ENCODE results near the gene FOSL2. TPM values are rescaled to one million over a fixed set of nuclear protein-coding genes. Genes with fewer than 3 reads are reported as not detected.

FOSL2 gene
- total RNA-seq, 1 experiment from 2014 or later, result 44.7 TPM

GRCh38 chr2:28427741-28428415 is 35.2 kb downstream of the FOSL2 start:
- no peaks in the 10 kb centered on the region for H3K36me3 ChIP-seq
- no peaks in the 10 kb centered on the region for H3K27me3 ChIP-seq (replicated peaks)
- H3K4me1 ChIP-seq (replicated peaks), result peaks cover 16% of the 10 kb centered on the region
- H3K4me3 ChIP-seq, result no peak overlapping the region
- H3K9me3 ChIP-seq (replicated peaks), result 0 out of 2 replicates have a peak, but pooled peaks cover under 1% of the 10 kb centered on the region
- peak overlapping the region; percentile 25; the same call in 1 of the 2 replicates for H3K27ac ChIP-seq
- no peak for DNase-seq (ENCODE audit: low read depth in 1 of 2, low spot score in 2 of 2)

GRCh38 chr2:28428486-28428885 is 35.8 kb downstream of the FOSL2 start:
- no peaks in the 10 kb centered on the region for H3K36me3 ChIP-seq
- 0 out of 2 replicates have a peak, but pooled peaks cover 6% of the 10 kb centered on the region for H3K9me3 ChIP-seq (replicated peaks)
- H3K27me3 ChIP-seq (replicated peaks), result no peaks in the 10 kb centered on the region
- peaks cover 16% of the 10 kb centered on the region for H3K4me1 ChIP-seq (replicated peaks)
- H3K4me3 ChIP-seq, result no peak overlapping the region
- no peak for DNase-seq (ENCODE audit: low read depth in 1 of 2, low spot score in 2 of 2)
- peak overlapping the region; percentile 25; the same call in 1 of the 2 replicates for H3K27ac ChIP-seq

GRCh38 chr2:28429636-28430376 is 37.1 kb downstream of the FOSL2 start:
- Histone ChIP-seq H3K27ac (no peak overlapping the region), H3K4me1 (replicated peaks) (peaks cover 16% of the 10 kb centered on the region), H3K9me3 (replicated peaks) (0 out of 2 replicates have a peak, but pooled peaks cover 6% of the 10 kb centered on the region), H3K36me3 (no peaks in the 10 kb centered on the region), H3K27me3 (replicated peaks) (no peaks in the 10 kb centered on the region), H3K4me3 (no peak overlapping the region)
- DNase-seq (ENCODE audit: low read depth in 1 of 2, low spot score in 2 of 2), result no peak

- 0 out of 2 replicates have a peak, but pooled peaks cover 6% of the 10 kb centered on the region for H3K9me3 ChIP-seq (replicated peaks)
- peaks cover 16% of the 10 kb centered on the region for H3K4me1 ChIP-seq (replicated peaks)
- DNase-seq (ENCODE audit: low read depth in 1 of 2, low spot score in 2 of 2), result no peak
- H3K27me3 ChIP-seq (replicated peaks), result no peaks in the 10 kb centered on the region
- no peak overlapping the region for H3K27ac ChIP-seq
- no peaks in the 10 kb centered on the region for H3K36me3 ChIP-seq
- no peak overlapping the region for H3K4me3 ChIP-seq
Measured at GRCh38 chr2:28430377-28430765, 37.7 kb downstream of the FOSL2 start.

GRCh38 chr2:28430788-28431418 is 38.2 kb downstream of the FOSL2 start:
- Histone ChIP-seq H3K27ac (no peak overlapping the region), H3K4me1 (replicated peaks) (peaks cover 17% of the 10 kb centered on the region), H3K36me3 (no peaks in the 10 kb centered on the region), H3K4me3 (no peak overlapping the region), H3K9me3 (replicated peaks) (0 out of 2 replicates have a peak, but pooled peaks cover 6% of the 10 kb centered on the region), H3K27me3 (replicated peaks) (no peaks in the 10 kb centered on the region)
- no peak for DNase-seq (ENCODE audit: low read depth in 1 of 2, low spot score in 2 of 2)

GRCh38 chr2:28431741-28432140 is 39.1 kb downstream of the FOSL2 start:
- Histone ChIP-seq H3K27ac (no peak overlapping the region), H3K4me1 (replicated peaks) (peaks cover 25% of the 10 kb centered on the region), H3K9me3 (replicated peaks) (0 out of 2 replicates have a peak, but pooled peaks cover 6% of the 10 kb centered on the region), H3K36me3 (no peaks in the 10 kb centered on the region), H3K27me3 (replicated peaks) (no peaks in the 10 kb centered on the region), H3K4me3 (no peak overlapping the region)
- no peak for DNase-seq (ENCODE audit: low read depth in 1 of 2, low spot score in 2 of 2)

GRCh38 chr2:28432362-28432761 is 39.7 kb downstream of the FOSL2 start:
- Histone ChIP-seq H3K9me3 (replicated peaks) (0 out of 2 replicates have a peak, but pooled peaks cover 6% of the 10 kb centered on the region), H3K27ac (no peak overlapping the region), H3K36me3 (no peaks in the 10 kb centered on the region), H3K27me3 (replicated peaks) (no peaks in the 10 kb centered on the region), H3K4me1 (replicated peaks) (peaks cover 31% of the 10 kb centered on the region), H3K4me3 (no peak overlapping the region)
- DNase-seq (ENCODE audit: low read depth in 1 of 2, low spot score in 2 of 2), result no peak

- no peak overlapping the region for H3K27ac ChIP-seq
- no peaks in the 10 kb centered on the region for H3K27me3 ChIP-seq (replicated peaks)
- 0 out of 2 replicates have a peak, but pooled peaks cover 6% of the 10 kb centered on the region for H3K9me3 ChIP-seq (replicated peaks)
- H3K36me3 ChIP-seq, result no peaks in the 10 kb centered on the region
- no peak for DNase-seq (ENCODE audit: low read depth in 1 of 2, low spot score in 2 of 2)
- no peak overlapping the region for H3K4me3 ChIP-seq
- H3K4me1 ChIP-seq (replicated peaks), result peaks cover 33% of the 10 kb centered on the region
Measured at GRCh38 chr2:28433215-28433614, 40.6 kb downstream of the FOSL2 start.

GRCh38 chr2:28433935-28434599 is 41.4 kb downstream of the FOSL2 start:
- Histone ChIP-seq H3K4me1 (replicated peaks) (peaks cover 28% of the 10 kb centered on the region), H3K9me3 (replicated peaks) (0 out of 2 replicates have a peak, but pooled peaks cover 6% of the 10 kb centered on the region), H3K36me3 (no peaks in the 10 kb centered on the region), H3K27ac (no peak overlapping the region), H3K27me3 (replicated peaks) (no peaks in the 10 kb centered on the region), H3K4me3 (no peak overlapping the region)
- no peak for DNase-seq (ENCODE audit: low read depth in 1 of 2, low spot score in 2 of 2)

GRCh38 chr2:28434600-28434989 is 41.9 kb downstream of the FOSL2 start:
- H3K36me3 ChIP-seq, result no peaks in the 10 kb centered on the region
- no peak for DNase-seq (ENCODE audit: low read depth in 1 of 2, low spot score in 2 of 2)
- no peak overlapping the region for H3K4me3 ChIP-seq
- 0 out of 2 replicates have a peak, but pooled peaks cover 6% of the 10 kb centered on the region for H3K9me3 ChIP-seq (replicated peaks)
- peaks cover 28% of the 10 kb centered on the region for H3K4me1 ChIP-seq (replicated peaks)
- H3K27ac ChIP-seq, result no peak overlapping the region
- H3K27me3 ChIP-seq (replicated peaks), result no peaks in the 10 kb centered on the region

GRCh38 chr2:28435241-28435640 is 42.6 kb downstream of the FOSL2 start:
- Histone ChIP-seq H3K27ac (no peak overlapping the region), H3K4me3 (no peak overlapping the region), H3K27me3 (replicated peaks) (no peaks in the 10 kb centered on the region), H3K4me1 (replicated peaks) (peaks cover 28% of the 10 kb centered on the region), H3K36me3 (no peaks in the 10 kb centered on the region), H3K9me3 (replicated peaks) (0 out of 2 replicates have a peak, but pooled peaks cover 6% of the 10 kb centered on the region)
- DNase-seq (ENCODE audit: low read depth in 1 of 2, low spot score in 2 of 2), result no peak

- H3K27me3 ChIP-seq (replicated peaks), result no peaks in the 10 kb centered on the region
- no peak overlapping the region for H3K4me3 ChIP-seq
- peaks cover 28% of the 10 kb centered on the region for H3K4me1 ChIP-seq (replicated peaks)
- H3K36me3 ChIP-seq, result no peaks in the 10 kb centered on the region
- no peak for DNase-seq (ENCODE audit: low read depth in 1 of 2, low spot score in 2 of 2)
- H3K27ac ChIP-seq, result no peak overlapping the region
- 0 out of 2 replicates have a peak, but pooled peaks cover 6% of the 10 kb centered on the region for H3K9me3 ChIP-seq (replicated peaks)
Measured at GRCh38 chr2:28435814-28436351, 43.2 kb downstream of the FOSL2 start.

- Histone ChIP-seq H3K4me3 (no peak overlapping the region), H3K27me3 (replicated peaks) (no peaks in the 10 kb centered on the region), H3K27ac (no peak overlapping the region), H3K9me3 (replicated peaks) (0 out of 2 replicates have a peak, but pooled peaks cover 6% of the 10 kb centered on the region), H3K4me1 (replicated peaks) (peaks cover 28% of the 10 kb centered on the region), H3K36me3 (no peaks in the 10 kb centered on the region)
- no peak for DNase-seq (ENCODE audit: low read depth in 1 of 2, low spot score in 2 of 2)
Measured at GRCh38 chr2:28436525-28437051, 43.9 kb downstream of the FOSL2 start.

All from SJSA1 (cell line).